ENCODE data around the gene TRIM40. TPM values are rescaled to one million over a fixed set of nuclear protein-coding genes. Genes with fewer than 3 reads are reported as not detected.
"Not testable (repeated sequence)": the region's sequence is repeated elsewhere in the genome, so short reads cannot be mapped to it uniquely, and the experiment has no call there.

The TRIM40 gene
- total RNA-seq, 1 donor from 2014 or later = not detected

DNA sequence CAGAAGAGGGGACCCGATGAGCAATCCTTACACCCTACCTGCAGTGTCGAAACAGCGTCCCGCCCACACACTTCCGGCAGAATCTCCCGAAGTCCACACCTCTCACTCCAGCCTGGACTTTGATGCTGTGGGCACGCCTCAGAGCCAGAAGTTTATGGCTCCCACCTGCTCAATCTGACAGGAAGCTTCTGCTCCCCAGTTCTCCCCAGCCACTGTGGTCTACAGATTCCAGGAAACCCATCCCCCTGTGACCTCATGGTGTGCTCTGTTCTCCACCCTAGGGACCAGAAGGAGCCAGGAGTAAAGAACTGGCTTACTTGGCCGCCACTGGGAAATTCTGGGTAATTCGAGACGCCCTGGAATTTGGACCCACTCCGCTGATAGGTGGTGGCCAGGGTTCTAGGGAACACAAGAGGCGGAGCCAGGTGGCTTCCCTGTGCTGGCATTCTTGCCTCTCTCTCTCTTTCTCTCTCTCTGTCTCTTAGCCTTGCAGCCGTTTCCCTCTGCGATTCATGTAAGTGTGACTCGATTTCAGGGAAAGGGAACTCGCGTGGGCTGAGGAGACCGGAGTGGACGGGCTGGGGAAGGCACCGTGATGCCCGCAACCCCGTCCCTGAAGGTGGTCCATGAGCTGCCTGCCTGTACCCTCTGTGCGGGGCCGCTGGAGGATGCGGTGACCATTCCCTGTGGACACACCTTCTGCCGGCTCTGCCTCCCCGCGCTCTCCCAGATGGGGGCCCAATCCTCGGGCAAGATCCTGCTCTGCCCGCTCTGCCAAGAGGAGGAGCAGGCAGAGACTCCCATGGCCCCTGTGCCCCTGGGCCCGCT lies 27.4 kb downstream of the TRIM40 start, which contains the start of gene TRIM15:
Gene TRIM15 (plus strand): TSS at position 457 of the 828 bp plus-strand sequence. CDS start 139 bp downstream, at position 596.
- no peak within 1 kb of the TSS for H3K27ac Mint-ChIP-seq (ENCODE audit: unreplicated experiment)
- peaks cover 3% of the 10 kb centered on the region for H3K9me3 Mint-ChIP-seq (ENCODE audit: low read depth)
- H3K27me3 Mint-ChIP-seq (ENCODE audit: low read depth) = peaks cover 16% of the 10 kb centered on the region
- DNase-seq (ENCODE audit: low spot score) = no peak
- H3K4me1 Mint-ChIP-seq (ENCODE audit: low read depth) = no peaks in the 10 kb centered on the region
- H3K4me3 Mint-ChIP-seq (ENCODE audit: unreplicated experiment) = no peak within 1 kb of the TSS
- TF ChIP-seq, protein P1, sequence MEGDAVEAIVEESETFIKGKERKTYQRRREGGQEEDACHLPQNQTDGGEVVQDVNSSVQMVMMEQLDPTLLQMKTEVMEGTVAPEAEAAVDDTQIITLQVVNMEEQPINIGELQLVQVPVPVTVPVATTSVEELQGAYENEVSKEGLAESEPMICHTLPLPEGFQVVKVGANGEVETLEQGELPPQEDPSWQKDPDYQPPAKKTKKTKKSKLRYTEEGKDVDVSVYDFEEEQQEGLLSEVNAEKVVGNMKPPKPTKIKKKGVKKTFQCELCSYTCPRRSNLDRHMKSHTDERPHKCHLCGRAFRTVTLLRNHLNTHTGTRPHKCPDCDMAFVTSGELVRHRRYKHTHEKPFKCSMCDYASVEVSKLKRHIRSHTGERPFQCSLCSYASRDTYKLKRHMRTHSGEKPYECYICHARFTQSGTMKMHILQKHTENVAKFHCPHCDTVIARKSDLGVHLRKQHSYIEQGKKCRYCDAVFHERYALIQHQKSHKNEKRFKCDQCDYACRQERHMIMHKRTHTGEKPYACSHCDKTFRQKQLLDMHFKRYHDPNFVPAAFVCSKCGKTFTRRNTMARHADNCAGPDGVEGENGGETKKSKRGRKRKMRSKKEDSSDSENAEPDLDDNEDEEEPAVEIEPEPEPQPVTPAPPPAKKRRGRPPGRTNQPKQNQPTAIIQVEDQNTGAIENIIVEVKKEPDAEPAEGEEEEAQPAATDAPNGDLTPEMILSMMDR (IDR thresholded peaks at IDR 0.05) = no peak
- no peaks in the 10 kb centered on the region for H3K36me3 Mint-ChIP-seq (ENCODE audit: low read depth)

DNA sequence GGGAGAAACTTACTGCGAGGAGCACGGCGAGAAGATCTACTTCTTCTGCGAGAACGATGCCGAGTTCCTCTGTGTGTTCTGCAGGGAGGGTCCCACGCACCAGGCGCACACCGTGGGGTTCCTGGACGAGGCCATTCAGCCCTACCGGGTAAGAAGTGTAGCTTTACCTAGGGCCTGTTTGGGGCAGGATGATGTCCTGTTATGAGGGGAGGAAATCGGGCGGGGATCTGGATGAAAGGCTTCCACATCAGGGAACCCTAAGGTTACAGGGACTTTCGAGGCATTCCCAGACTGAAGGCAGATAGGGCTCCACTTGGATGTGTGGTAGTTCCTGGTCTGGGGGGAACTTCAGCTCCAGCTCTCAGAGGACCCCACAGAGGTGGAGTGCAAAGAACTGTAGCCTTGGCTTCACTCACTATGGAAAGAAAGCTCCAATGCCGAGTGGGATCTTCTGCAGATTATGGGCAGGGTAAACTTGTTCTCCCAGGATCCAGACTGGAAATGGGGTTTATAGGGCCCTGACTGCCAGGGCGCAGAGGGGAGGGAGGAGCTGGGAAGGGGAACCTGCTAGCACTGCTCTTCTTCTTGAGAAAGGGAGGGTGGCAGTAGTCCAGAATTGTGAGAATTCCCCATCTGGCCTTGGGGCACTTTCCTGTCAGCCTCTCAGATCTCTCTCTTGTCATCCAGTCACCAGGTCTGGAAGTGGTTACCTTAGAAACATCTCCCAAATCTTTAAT lies 28.1 kb downstream of the TRIM40 start:
- TF ChIP-seq, protein P1 (IDR thresholded peaks at IDR 0.05) = no peak
- Mint-ChIP-seq H3K27me3 (ENCODE audit: low read depth) (peaks cover 22% of the 10 kb centered on the region), H3K36me3 (ENCODE audit: low read depth) (no peaks in the 10 kb centered on the region), H3K27ac (ENCODE audit: unreplicated experiment) (no peak overlapping the region), H3K9me3 (ENCODE audit: low read depth) (peaks cover 3% of the 10 kb centered on the region), H3K4me1 (ENCODE audit: low read depth) (no peaks in the 10 kb centered on the region), H3K4me3 (ENCODE audit: unreplicated experiment) (no peak overlapping the region)
- no peak for DNase-seq (ENCODE audit: low spot score)

DNA sequence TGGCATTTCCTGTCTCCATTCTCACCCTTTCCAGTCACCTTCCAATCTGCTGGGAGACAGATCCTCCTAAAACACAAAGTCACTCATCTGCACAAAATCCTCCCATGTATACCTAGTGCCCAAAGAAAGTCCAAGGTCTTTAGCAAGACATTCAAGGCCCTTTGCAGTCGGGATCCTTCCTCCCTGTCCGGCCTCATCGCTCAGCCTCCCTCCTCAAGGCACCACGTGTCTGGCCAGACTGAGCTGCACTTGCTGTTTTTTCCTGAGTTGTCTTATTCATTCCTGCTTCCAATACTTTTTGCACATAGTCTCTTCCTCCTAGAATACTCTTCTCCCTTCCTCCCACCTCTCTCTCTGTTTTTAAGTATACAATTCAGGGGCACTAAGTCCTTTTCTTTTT lies 28.8 kb downstream of the TRIM40 start:
- H3K27ac Mint-ChIP-seq (ENCODE audit: unreplicated experiment) = no peak overlapping the region
- H3K9me3 Mint-ChIP-seq (ENCODE audit: low read depth) = peaks cover 3% of the 10 kb centered on the region
- H3K4me1 Mint-ChIP-seq (ENCODE audit: low read depth) = peaks cover 1% of the 10 kb centered on the region
- TF ChIP-seq, protein P1 (IDR thresholded peaks at IDR 0.05) = no peak
- peaks cover 20% of the 10 kb centered on the region for H3K27me3 Mint-ChIP-seq (ENCODE audit: low read depth)
- DNase-seq (ENCODE audit: low spot score) = no peak
- no peaks in the 10 kb centered on the region for H3K36me3 Mint-ChIP-seq (ENCODE audit: low read depth)
- H3K4me3 Mint-ChIP-seq (ENCODE audit: unreplicated experiment) = no peak overlapping the region

DNA sequence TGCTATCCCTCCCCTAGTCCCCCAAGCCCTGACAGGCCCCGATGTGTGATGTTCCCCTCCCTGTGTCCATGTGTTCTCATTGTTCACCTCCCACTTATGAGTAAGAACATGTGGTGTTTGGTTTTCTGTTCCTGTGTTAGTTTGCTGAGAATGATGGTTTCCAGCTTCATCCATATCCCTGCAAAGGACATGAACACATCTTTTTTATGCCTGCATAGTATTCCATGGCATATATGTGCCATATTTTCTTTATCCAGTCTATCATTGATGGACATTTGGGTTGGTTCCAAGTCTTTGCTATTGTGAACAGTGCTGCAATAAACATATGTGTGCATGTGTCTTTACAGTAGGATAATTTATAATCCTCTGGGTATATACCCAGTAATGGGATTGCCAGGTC lies 29.3 kb downstream of the TRIM40 start:
- H3K4me1 Mint-ChIP-seq (ENCODE audit: low read depth); H3K36me3 Mint-ChIP-seq (ENCODE audit: low read depth); DNase-seq (ENCODE audit: low spot score); H3K27ac Mint-ChIP-seq (ENCODE audit: unreplicated experiment); H3K4me3 Mint-ChIP-seq (ENCODE audit: unreplicated experiment); H3K9me3 Mint-ChIP-seq (ENCODE audit: low read depth): not testable (repeated sequence)
- H3K27me3 Mint-ChIP-seq (ENCODE audit: low read depth) = peaks cover 22% of the 10 kb centered on the region

DNA sequence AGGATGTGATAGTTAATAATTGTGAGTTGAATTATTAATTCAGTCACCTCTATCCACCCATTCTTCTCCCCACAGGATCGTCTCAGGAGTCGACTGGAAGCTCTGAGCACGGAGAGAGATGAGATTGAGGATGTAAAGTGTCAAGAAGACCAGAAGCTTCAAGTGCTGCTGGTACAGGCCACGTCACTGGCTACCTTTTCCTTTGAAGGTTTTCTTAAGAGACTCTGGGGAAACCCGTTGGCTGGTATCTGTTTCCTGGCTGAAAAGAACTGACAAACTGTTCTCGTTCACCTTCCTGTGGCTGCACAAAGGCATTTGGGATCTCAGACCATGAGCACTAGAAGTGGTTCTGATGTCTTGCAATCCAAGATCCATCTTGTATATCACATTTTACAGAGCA lies 31.2 kb downstream of the TRIM40 start:
- H3K4me1 Mint-ChIP-seq (ENCODE audit: low read depth) = peaks cover 7% of the 10 kb centered on the region
- TF ChIP-seq, protein P1 (IDR thresholded peaks at IDR 0.05) = no peak
- H3K4me3 Mint-ChIP-seq (ENCODE audit: unreplicated experiment) = no peak overlapping the region
- H3K36me3 Mint-ChIP-seq (ENCODE audit: low read depth) = no peaks in the 10 kb centered on the region
- peaks cover 3% of the 10 kb centered on the region for H3K9me3 Mint-ChIP-seq (ENCODE audit: low read depth)
- DNase-seq (ENCODE audit: low spot score) = no peak
- H3K27me3 Mint-ChIP-seq (ENCODE audit: low read depth) = peaks cover 35% of the 10 kb centered on the region
- no peak overlapping the region for H3K27ac Mint-ChIP-seq (ENCODE audit: unreplicated experiment)
